D721Med (cell line): ENCODE measurements around the gene ZC3H7A.
"Not testable (repeated sequence)": the region's sequence is repeated elsewhere in the genome, so short reads cannot be mapped to it uniquely, and the experiment has no call there.

Source experiments
- DNase-seq: peaks from one replicate; pipeline ENCODE4 v3.0.0; 2011; ENCODE audit warnings: low spot score; ENCODE audit not compliant: insufficient read length
- FAIRE-seq: peaks from 2 replicates; lab custom pipeline; 2011; peaks lifted over from hg19 to GRCh38; lab: Jason Lieb, UNC
- TF ChIP-seq, protein P1 (sequence below): IDR thresholded peaks from 2 replicates; pipeline ENCODE4 v1.5.1; 2012; ENCODE audit warnings: mild to moderate bottlenecking, control low read depth; ENCODE audit not compliant: insufficient read depth; ENCODE audit errors: missing control alignments

Gene ZC3H7A

DNA sequence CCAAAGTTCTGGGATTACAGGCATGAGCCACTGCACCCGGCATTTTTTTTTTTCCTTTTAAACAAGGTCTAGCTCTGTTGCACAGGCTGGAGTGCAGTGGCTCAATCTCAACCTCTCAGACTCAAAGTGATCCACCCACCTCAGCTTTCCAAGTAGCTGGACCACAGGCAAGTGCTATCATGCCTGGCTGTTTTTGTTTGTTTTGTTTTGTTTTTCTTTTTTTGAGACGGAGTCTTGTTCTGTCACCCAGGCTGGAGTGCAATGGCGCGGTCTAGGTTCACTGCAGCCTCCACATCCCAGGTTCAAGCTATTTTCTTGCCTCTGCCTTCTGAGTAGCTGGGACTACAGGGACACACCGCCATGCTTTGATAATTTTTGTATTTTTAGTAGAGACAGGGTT is 19.1 kb upstream of the ZC3H7A start:
- TF ChIP-seq, protein P1, sequence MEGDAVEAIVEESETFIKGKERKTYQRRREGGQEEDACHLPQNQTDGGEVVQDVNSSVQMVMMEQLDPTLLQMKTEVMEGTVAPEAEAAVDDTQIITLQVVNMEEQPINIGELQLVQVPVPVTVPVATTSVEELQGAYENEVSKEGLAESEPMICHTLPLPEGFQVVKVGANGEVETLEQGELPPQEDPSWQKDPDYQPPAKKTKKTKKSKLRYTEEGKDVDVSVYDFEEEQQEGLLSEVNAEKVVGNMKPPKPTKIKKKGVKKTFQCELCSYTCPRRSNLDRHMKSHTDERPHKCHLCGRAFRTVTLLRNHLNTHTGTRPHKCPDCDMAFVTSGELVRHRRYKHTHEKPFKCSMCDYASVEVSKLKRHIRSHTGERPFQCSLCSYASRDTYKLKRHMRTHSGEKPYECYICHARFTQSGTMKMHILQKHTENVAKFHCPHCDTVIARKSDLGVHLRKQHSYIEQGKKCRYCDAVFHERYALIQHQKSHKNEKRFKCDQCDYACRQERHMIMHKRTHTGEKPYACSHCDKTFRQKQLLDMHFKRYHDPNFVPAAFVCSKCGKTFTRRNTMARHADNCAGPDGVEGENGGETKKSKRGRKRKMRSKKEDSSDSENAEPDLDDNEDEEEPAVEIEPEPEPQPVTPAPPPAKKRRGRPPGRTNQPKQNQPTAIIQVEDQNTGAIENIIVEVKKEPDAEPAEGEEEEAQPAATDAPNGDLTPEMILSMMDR, result no peak

DNA sequence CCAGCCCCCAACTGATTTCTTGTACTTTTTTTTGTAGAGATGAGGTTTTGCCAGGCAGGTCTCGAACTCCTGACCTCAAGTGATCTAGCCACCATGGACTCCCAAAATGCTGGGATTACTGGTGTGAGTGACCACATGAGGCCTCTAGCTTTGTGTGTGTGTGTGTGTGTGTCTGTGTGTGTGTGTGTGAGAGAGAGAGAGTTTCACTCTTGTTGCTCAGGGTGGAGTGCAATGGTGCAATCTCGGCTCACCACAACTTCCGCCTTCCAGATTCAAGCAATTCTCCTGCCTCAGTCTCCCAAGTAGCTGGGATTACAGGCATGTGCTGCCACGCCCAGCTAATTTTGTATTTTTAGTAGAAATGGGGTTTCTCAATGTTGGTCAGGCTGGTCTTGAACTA is 17.7 kb upstream of the ZC3H7A start:
- FAIRE-seq, DNase-seq: not testable (repeated sequence)

More for the DNA sequence above, 19.1 kb upstream of the ZC3H7A start:
- no peak for FAIRE-seq
- no peak for DNase-seq

DNA sequence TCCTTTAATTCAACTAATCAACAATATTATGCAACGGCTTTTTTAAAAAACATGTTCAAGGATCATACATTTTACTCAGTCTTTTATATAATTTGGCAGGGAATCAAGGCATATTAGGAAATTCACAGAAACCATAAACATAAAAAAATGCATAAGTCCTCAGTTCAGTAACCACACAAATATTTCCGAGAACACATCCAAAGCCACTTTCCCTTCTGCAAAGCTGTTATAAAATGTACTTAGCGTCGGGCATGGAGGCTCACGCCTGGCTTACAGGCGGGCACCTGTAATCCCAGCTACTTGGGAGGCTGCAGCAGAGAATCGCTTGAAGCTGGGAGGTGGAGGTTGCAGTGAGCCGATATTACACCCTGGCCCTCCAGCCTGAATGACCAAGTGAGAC is 9.7 kb upstream of the ZC3H7A start:
- TF ChIP-seq, protein P1, result no peak
- DNase-seq, result no peak
- FAIRE-seq, result no peak

DNA sequence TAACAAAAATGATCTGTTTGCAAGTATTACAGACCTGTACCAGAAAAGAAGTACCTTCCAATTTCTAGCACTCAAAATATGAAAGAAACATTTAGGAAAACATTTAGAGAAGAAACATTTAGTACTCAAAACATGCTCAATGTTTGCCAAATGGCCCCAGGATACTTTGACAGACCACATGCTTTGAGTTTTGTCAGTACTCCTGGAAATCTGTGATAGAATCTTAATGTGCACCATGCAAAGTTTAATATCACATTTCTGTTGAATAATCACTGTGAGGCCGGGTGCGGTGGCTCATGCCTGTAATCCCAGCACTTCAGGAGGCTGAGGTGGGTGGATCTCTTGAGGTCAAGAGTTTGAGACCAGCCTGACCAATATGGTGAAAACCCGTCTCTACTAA is 8.5 kb upstream of the ZC3H7A start:
- FAIRE-seq, result no peak

DNA sequence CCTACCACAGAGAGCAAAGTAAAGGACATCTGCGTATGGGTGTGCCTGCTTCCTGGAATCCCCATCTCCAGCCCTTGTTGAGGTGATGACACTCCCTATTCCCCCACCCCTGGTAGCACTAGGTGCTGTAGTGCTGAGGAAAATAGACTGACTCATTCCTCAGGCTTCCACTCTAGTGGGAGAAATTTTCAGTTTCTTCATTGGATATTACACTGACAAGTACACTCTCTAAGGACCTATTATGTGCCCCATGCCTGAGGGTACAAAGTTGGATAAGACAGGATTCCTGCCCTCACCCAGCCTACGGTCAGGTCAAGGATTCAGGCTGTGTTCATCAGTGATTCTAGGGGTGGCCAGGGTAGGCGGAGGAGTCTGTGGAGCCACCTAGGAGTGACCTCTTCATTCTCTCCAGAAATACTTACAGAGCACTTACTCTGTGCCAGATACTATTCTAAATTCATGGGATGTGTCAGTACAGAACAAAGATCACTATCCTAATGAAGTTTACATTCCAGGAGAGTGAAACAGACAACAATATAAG is 4.5 kb upstream of the ZC3H7A start:
- TF ChIP-seq, protein P1, result no peak
- no peak for FAIRE-seq

More for the DNA sequence above, 8.5 kb upstream of the ZC3H7A start:
- no peak for DNase-seq
- TF ChIP-seq, protein P1, result no peak

DNA sequence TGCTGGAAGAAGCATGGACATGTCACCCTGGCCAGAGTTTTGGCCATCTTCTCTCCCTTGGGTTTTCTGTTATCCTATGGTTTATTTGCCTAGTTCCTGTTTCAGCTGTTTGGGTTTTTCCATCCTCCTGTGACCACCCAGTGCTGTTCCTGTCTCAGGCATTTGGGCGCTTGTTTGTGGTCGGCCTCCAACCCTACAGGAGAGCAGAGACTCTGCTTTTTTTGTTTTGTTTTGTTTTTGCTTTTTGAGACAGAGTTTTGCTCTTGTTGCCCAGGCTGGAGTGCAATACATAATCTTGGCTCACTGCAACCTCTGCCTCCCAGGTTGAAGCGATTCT is 3.3 kb upstream of the ZC3H7A start:
- FAIRE-seq (no peak), DNase-seq (no peak)
- TF ChIP-seq, protein P1, result no peak

More for the DNA sequence above, 4.5 kb upstream of the ZC3H7A start:
- DNase-seq, result no peak

- TF ChIP-seq, protein P1, result no peak
- DNase-seq (no peak), FAIRE-seq (no peak)
These were observed 2.7 kb upstream of the ZC3H7A start for GRCh38 chr16:11799509-11800381.
